KOPT-K1 (cell line): ENCODE results near the gene PARD6G.
"Not testable (repeated sequence)": the region's sequence is repeated elsewhere in the genome, so short reads cannot be mapped to it uniquely, and the experiment has no call there.

ENCODE experiments used
- H3K27ac ChIP-seq: fragments of 200-600 bp; sonication (generic); 2 replicates; pipeline ENCODE4 v1.5.1; 2016; ENCODE audit warnings: antibody characterized with exemption, mild to moderate bottlenecking, low read depth, low read length; ENCODE audit not compliant: poor library complexity, severe bottlenecking
- H3K36me3 ChIP-seq: fragments of 200-600 bp; sonication (generic); 2 replicates; pipeline ENCODE4 v1.5.1; 2017; ENCODE audit warnings: antibody characterized with exemption, mild to moderate bottlenecking, low read length, moderate library complexity; ENCODE audit not compliant: insufficient read depth
- H3K9me3 ChIP-seq: fragments of 200-600 bp; sonication (generic); 2 replicates; pipeline ENCODE4 v1.5.1; 2017; ENCODE audit warnings: antibody characterized with exemption, low read length, mild to moderate bottlenecking; ENCODE audit not compliant: insufficient read depth, poor library complexity, severe bottlenecking

PARD6G gene

GRCh38 chr18:80247393-80247841 lies at the start of gene PARD6G:
PARD6G (minus strand) TSS chr18:80247514; CDS start chr18:80247348, 166 bp downstream.
- H3K9me3 ChIP-seq = no peaks in the 10 kb centered on the region
- no peak within 1 kb of the TSS for H3K27ac ChIP-seq
- H3K36me3 ChIP-seq = no peaks in the 10 kb centered on the region

GRCh38 chr18:80262241-80263033 lies 15.1 kb upstream of the PARD6G start:
- not testable (repeated sequence) for H3K36me3 ChIP-seq, H3K9me3 ChIP-seq

GRCh38 chr18:80259610-80260009 lies 12.3 kb upstream of the PARD6G start:
- Histone ChIP-seq H3K9me3 (peaks cover 8% of the 10 kb centered on the region), H3K36me3 (no peaks in the 10 kb centered on the region), H3K27ac (no peak overlapping the region)

More at GRCh38 chr18:80262241-80263033, 15.1 kb upstream of the PARD6G start:
- H3K27ac ChIP-seq = not testable (repeated sequence)

GRCh38 chr18:80258640-80259039 lies 11.3 kb upstream of the PARD6G start:
- no peaks in the 10 kb centered on the region for H3K36me3 ChIP-seq
- H3K27ac ChIP-seq = no peak overlapping the region
- H3K9me3 ChIP-seq = peaks cover 8% of the 10 kb centered on the region

- H3K9me3 ChIP-seq, H3K27ac ChIP-seq, H3K36me3 ChIP-seq: not testable (repeated sequence)
Measured at GRCh38 chr18:80257579-80258543, 10.5 kb upstream of the PARD6G start.

- Histone ChIP-seq H3K9me3 (peaks cover 5% of the 10 kb centered on the region), H3K36me3 (no peaks in the 10 kb centered on the region), H3K27ac (no peak overlapping the region)
Measured at GRCh38 chr18:80254971-80255500, 7.7 kb upstream of the PARD6G start.

GRCh38 chr18:80253871-80254492 lies 6.7 kb upstream of the PARD6G start:
- Histone ChIP-seq H3K9me3 (peaks cover 5% of the 10 kb centered on the region), H3K27ac (no peak overlapping the region), H3K36me3 (no peaks in the 10 kb centered on the region)

GRCh38 chr18:80253236-80253635 lies 5.9 kb upstream of the PARD6G start:
- Histone ChIP-seq H3K27ac (no peak overlapping the region), H3K36me3 (no peaks in the 10 kb centered on the region), H3K9me3 (peaks cover 3% of the 10 kb centered on the region)

- Histone ChIP-seq H3K27ac (no peak overlapping the region), H3K36me3 (no peaks in the 10 kb centered on the region), H3K9me3 (no peaks in the 10 kb centered on the region)
Measured at GRCh38 chr18:80252136-80252535, 4.8 kb upstream of the PARD6G start.

GRCh38 chr18:80251700-80252099 lies 4.4 kb upstream of the PARD6G start:
- H3K36me3 ChIP-seq = no peaks in the 10 kb centered on the region
- no peaks in the 10 kb centered on the region for H3K9me3 ChIP-seq
- no peak overlapping the region for H3K27ac ChIP-seq

GRCh38 chr18:80250740-80251364 lies 3.5 kb upstream of the PARD6G start:
- no peaks in the 10 kb centered on the region for H3K9me3 ChIP-seq
- no peaks in the 10 kb centered on the region for H3K36me3 ChIP-seq
- H3K27ac ChIP-seq = no peak overlapping the region

GRCh38 chr18:80249217-80250093 lies 2.1 kb upstream of the PARD6G start:
- Histone ChIP-seq H3K9me3 (no peaks in the 10 kb centered on the region), H3K36me3 (no peaks in the 10 kb centered on the region), H3K27ac (no peak overlapping the region)

GRCh38 chr18:80246445-80247392 lies 595 bp downstream of the PARD6G start:
- Histone ChIP-seq H3K36me3 (no peaks in the 10 kb centered on the region), H3K9me3 (no peaks in the 10 kb centered on the region), H3K27ac (no peak overlapping the region)
